Lower leg skin (tissue), 4 donors: ENCODE results near the gene FOXN1. TPM values are rescaled to one million over a fixed set of nuclear protein-coding genes. Genes with fewer than 3 reads are reported as not detected.

ENCODE experiments used
- DNase-seq, 2 donors: peaks; one replicate each; pipeline ENCODE4 v3.0.0-alpha.2; 2019; ENCODE audit warnings: low spot score in 2 of 2
- H3K4me3 ChIP-seq: fragments of 200-600 bp; sonication (generic); 2 replicates; pipeline ENCODE4 v1.5.1; 2017; ENCODE audit warnings: mild to moderate bottlenecking, low read depth; ENCODE audit not compliant: poor library complexity, severe bottlenecking
- POLR2A ChIP-seq, 2 donors: fragments of 450-650 bp; IDR thresholded peaks; one replicate each; pipeline ENCODE4 v1.6.1; 2016 to 2017; ENCODE audit warnings: antibody characterized with exemption in 2 of 2, mild to moderate bottlenecking in 1 of 2, moderate library complexity in 1 of 2
- WGBS, 2 donors: methylation state at CpG; one replicate each; pipeline ENCODE4 v1.1.5; 2018; 5-methylcytosine and 5-hydroxymethylcytosine counted together
- intact Hi-C: fragments of 100-400 bp; cut with DNase I; formaldehyde crosslinking; loops from one replicate; pipeline ENCODE4 v1.15.0; 2023; ENCODE audit warnings: low total_unique reads
- total RNA-seq, 4 donors: library from RNA; depleted of rRNA; stranded (reverse); fragments of >200 nt; gene quantifications; one replicate each; pipeline ENCODE4 v1.1.0, GENCODE V29; 2016
- TF ChIP-seq, protein P1 (sequence below), 3 donors: fragments of 450-650 bp; IDR thresholded peaks; one replicate each; pipeline ENCODE4 v1.5.1; 2016; ENCODE audit warnings: antibody characterized with exemption in 3 of 3, mild to moderate bottlenecking in 3 of 3, moderate library complexity in 2 of 3

FOXN1 gene
- total RNA-seq, 4 donors from 2014 or later = 28.9 to 65.0 (median 45.4) TPM

DNA sequence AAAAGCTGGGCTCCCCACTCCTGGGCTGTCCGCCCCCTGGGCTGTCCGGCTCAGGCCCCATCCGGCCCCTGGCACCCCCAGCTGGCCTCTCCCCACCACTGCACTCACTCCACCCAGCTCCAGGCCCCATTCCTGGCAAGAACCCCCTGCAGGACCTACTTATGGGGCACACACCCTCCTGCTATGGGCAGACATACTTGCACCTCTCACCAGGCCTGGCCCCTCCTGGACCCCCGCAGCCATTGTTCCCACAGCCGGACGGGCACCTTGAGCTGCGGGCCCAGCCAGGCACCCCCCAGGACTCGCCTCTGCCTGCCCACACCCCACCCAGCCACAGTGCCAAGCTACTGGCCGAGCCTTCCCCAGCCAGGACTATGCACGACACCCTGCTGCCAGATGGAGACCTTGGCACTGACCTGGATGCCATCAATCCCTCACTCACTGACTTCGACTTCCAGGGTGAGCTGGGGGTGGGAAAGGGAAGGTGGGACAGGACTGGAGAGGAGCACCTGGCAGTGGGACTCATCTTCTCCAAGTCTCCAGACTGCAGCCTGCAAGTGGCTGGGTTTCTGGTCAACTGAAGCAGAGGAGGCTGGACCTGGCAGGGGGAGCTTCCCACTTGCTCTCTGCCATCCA is 28.7 kb downstream of the FOXN1 start:
- 83 to 84% methylated on average over 11 of the region's 11 CpGs for WGBS, 2 donors
- no peak for TF ChIP-seq POLR2A (IDR thresholded peaks at IDR 0.05)
- TF ChIP-seq, protein P1, sequence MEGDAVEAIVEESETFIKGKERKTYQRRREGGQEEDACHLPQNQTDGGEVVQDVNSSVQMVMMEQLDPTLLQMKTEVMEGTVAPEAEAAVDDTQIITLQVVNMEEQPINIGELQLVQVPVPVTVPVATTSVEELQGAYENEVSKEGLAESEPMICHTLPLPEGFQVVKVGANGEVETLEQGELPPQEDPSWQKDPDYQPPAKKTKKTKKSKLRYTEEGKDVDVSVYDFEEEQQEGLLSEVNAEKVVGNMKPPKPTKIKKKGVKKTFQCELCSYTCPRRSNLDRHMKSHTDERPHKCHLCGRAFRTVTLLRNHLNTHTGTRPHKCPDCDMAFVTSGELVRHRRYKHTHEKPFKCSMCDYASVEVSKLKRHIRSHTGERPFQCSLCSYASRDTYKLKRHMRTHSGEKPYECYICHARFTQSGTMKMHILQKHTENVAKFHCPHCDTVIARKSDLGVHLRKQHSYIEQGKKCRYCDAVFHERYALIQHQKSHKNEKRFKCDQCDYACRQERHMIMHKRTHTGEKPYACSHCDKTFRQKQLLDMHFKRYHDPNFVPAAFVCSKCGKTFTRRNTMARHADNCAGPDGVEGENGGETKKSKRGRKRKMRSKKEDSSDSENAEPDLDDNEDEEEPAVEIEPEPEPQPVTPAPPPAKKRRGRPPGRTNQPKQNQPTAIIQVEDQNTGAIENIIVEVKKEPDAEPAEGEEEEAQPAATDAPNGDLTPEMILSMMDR (IDR thresholded peaks at IDR 0.05) = no peak
- no peak for DNase-seq
- intact Hi-C loops = no loop called here
- H3K4me3 ChIP-seq = no peak overlapping the region

DNA sequence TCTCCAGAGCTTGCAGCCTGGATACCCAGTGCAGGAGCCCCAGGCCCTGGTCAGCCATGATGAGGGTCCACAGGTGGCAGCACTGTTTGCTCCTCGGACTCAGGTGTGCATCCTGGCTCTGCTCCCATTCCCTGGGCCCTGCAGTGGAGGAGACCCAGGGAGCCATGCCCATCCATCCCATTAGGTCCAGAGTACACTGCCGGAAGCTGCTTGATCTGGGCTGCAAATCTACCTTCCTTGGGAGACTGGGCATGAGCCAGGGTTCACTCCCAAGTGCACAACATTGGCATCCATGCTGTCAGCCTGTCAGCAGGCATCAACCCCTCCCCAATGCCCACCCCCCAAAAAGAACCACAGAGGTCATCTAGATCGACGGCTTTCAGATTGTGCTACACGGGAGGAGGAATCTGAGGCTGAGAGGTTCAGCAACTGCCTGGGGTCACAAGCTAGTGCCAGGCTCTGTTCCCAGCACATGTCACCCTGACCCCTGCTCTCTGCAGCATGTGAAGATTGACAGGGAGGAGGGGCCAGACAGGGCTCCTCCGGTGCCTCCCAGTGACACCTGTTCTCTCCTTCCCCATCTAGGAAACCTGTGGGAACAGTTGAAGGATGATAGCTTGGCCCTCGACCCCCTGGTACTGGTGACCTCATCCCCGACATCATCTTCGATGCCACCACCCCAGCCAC is 30.5 kb downstream of the FOXN1 start:
- no peak for DNase-seq
- 65 to 70% methylated on average over 7 to 9 of the region's 9 CpGs for WGBS, 2 donors
- intact Hi-C loops = no loop called here
- no peak overlapping the region for H3K4me3 ChIP-seq
- no peak for TF ChIP-seq POLR2A (IDR thresholded peaks at IDR 0.05)
- TF ChIP-seq, protein P1 (IDR thresholded peaks at IDR 0.05) = no peak

DNA sequence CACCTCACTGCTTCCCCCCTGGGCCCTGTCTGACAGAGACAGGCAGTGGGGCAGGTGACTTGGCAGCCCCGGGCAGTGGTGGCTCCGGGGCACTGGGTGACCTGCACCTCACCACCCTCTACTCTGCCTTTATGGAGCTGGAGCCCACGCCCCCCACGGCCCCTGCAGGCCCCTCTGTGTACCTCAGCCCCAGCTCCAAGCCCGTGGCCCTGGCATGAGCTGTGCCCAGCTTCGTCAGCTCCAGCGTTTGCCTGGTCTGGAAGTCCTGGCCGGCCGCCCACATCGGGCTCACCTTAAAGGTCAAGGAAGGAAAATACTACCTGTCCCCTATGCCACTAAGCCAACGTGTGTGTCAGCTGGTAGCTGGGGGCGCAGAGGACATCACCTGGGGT is 31.1 kb downstream of the FOXN1 start:
- TF ChIP-seq, protein P1 (IDR thresholded peaks at IDR 0.05) = no peak
- no peak for TF ChIP-seq POLR2A (IDR thresholded peaks at IDR 0.05)
- intact Hi-C loops = no loop called here
- H3K4me3 ChIP-seq = no peak overlapping the region
- DNase-seq = no peak
- 77% methylated on average over 10 to 12 of the region's 12 CpGs for WGBS, 2 donors

DNA sequence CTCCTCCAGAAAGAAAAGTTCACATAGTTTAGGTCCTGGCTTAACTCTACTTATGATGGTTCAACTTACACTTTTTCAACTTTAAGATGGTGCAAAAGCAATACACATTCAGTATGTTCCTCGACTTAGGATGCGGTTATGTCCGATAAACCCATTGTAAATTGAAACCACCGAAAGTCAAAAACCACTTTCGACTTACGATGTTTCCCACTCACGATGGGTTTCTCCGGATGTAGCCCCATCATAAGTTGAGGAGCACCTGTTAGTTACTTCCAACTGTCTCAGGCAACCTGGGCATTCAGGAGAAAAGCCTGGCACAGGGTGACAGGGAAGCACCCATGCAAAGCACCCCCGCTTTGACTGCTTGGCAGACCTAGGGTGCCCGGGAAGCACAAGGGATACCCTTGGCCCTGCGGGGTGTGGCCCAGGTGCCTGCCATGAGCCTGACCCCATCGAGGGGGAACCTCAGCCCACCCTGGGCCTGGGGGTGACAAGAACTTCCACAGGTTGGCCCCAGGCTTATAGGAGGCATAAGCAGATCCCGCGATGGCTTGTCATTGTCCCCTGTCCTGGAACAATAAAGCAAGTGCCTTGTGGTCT is 32.2 kb downstream of the FOXN1 start:
- WGBS, 2 donors = 85% methylated on average over 11 to 14 of the region's 14 CpGs
- intact Hi-C loops = loop anchor here (2.0 kb wide), 1 partner anchor 44 kb away; no protein-coding TSS in a partner anchor
- TF ChIP-seq, protein P1 (IDR thresholded peaks at IDR 0.05) = no peak
- no peak for TF ChIP-seq POLR2A (IDR thresholded peaks at IDR 0.05)
- no peak overlapping the region for H3K4me3 ChIP-seq
- DNase-seq = no peak

DNA sequence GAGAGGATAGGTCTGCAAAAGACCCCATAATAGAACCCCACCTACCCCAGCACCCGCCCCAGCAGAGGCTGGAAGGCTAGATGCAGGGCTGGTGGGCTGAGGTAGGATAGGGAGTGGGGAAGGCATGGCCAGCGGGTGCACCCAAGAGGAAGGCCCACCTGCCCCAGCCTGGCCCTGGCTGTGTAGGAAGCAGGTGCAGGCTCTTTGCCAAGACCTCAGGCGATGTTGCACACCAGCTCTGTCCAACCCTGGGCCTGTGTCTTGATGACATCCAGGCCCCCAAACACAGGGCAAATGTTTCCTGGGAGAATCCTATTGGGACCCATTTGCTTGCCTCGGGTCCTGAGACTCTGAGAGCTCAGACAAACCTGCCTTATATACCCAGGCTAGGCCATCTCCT is 34.1 kb downstream of the FOXN1 start:
- no peak for TF ChIP-seq POLR2A (IDR thresholded peaks at IDR 0.05)
- TF ChIP-seq, protein P1 (IDR thresholded peaks at IDR 0.05) = no peak
- WGBS, 2 donors = 68 to 72% methylated on average over 4 of the region's 4 CpGs
- H3K4me3 ChIP-seq = no peak overlapping the region
- no peak for DNase-seq
- intact Hi-C loops = no loop called here
